Suprapubic skin (tissue), 4 donors: ENCODE data around the gene SLA2. TPM values are rescaled to one million over a fixed set of nuclear protein-coding genes. Genes with fewer than 3 reads are reported as not detected.

Experiments
- DNase-seq, 2 donors: peaks; one replicate each; pipeline ENCODE4 v3.0.0-alpha.2; 2019; ENCODE audit warnings: low spot score in 2 of 2
- H3K27ac ChIP-seq: fragments of 200-600 bp; sonication (generic); one replicate; pipeline ENCODE4 v1.5.1; 2019
- H3K27me3 ChIP-seq: fragments of 200-600 bp; sonication (generic); one replicate; pipeline ENCODE4 v1.5.1; 2019
- H3K36me3 ChIP-seq: fragments of 200-600 bp; sonication (generic); one replicate; pipeline ENCODE4 v1.5.1; 2019
- H3K4me1 ChIP-seq: fragments of 200-600 bp; sonication (generic); one replicate; pipeline ENCODE4 v1.5.1; 2019
- H3K4me3 ChIP-seq: fragments of 200-600 bp; sonication (generic); one replicate; pipeline ENCODE4 v1.5.1; 2019; ENCODE audit warnings: mild to moderate bottlenecking
- H3K9me3 ChIP-seq: fragments of 200-600 bp; sonication (generic); one replicate; pipeline ENCODE4 v1.5.1; 2019
- EP300 ChIP-seq: sonication (generic); formaldehyde crosslinking; IDR thresholded peaks from one replicate; pipeline ENCODE4 v1.6.1; 2017; ENCODE audit warnings: antibody characterized with exemption
- POLR2A ChIP-seq, 2 donors: fragments of 450-650 bp; IDR thresholded peaks; one replicate each; pipeline ENCODE4 v1.6.1; 2017; ENCODE audit warnings: antibody characterized with exemption in 2 of 2, mild to moderate bottlenecking in 2 of 2, moderate library complexity in 2 of 2
- POLR2AphosphoS5 ChIP-seq, 3 donors: sonication (generic); formaldehyde crosslinking; IDR thresholded peaks; one replicate each; pipeline ENCODE4 v1.6.1; 2017; ENCODE audit warnings: antibody characterized with exemption in 3 of 3
- WGBS: methylation state at CpG from one replicate; pipeline ENCODE4 v1.1.5; 2018; 5-methylcytosine and 5-hydroxymethylcytosine counted together
- total RNA-seq, 4 donors: library from RNA; depleted of rRNA; stranded (reverse); fragments of >200 nt; gene quantifications; one replicate each; pipeline ENCODE4 v1.1.0, GENCODE V29; 2016
- TF ChIP-seq, protein P1 (sequence below), 2 donors: fragments of 200-600 bp in 1 of 2; fragments of 450-650 bp in 1 of 2; sonication (generic) in 1 of 2; IDR thresholded peaks; one replicate each; pipeline ENCODE4 v1.5.1; 2016 to 2019; ENCODE audit warnings: antibody characterized with exemption in 2 of 2, mild to moderate bottlenecking in 1 of 2, moderate library complexity in 1 of 2

The SLA2 gene
- total RNA-seq, 4 donors from 2014 or later: 0.30 to 0.97 TPM; not detected in 2

DNA sequence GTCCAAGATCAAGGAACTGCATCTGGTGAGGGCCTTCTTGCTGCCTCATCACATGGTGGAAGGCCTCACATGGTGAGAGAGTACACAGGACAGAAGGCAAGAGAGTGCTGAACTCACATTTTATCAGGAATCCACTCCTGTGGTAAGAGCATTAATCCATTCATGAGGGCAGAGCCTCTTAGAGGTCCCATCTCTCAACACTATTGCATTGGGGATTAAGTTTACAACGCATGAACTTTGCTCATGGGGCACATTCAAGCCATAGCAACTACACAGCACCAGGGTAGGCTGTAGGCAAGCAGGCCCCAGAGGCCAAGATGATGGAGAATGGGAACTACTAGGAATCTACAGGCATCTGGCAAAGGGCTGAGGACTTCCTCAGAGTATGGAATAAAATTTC, 82.6 kb downstream of the SLA2 start:
- Histone ChIP-seq H3K36me3 (no peaks in the 10 kb centered on the region), H3K27ac (no peak overlapping the region), H3K27me3 (no peaks in the 10 kb centered on the region), H3K4me3 (no peak overlapping the region), H3K4me1 (no peaks in the 10 kb centered on the region), H3K9me3 (no peaks in the 10 kb centered on the region)
- DNase-seq: no peak
- TF ChIP-seq EP300 (no peak), POLR2AphosphoS5 (IDR thresholded peaks at IDR 0.05) (no peak), POLR2A (IDR thresholded peaks at IDR 0.05) (no peak)
- TF ChIP-seq, protein P1, sequence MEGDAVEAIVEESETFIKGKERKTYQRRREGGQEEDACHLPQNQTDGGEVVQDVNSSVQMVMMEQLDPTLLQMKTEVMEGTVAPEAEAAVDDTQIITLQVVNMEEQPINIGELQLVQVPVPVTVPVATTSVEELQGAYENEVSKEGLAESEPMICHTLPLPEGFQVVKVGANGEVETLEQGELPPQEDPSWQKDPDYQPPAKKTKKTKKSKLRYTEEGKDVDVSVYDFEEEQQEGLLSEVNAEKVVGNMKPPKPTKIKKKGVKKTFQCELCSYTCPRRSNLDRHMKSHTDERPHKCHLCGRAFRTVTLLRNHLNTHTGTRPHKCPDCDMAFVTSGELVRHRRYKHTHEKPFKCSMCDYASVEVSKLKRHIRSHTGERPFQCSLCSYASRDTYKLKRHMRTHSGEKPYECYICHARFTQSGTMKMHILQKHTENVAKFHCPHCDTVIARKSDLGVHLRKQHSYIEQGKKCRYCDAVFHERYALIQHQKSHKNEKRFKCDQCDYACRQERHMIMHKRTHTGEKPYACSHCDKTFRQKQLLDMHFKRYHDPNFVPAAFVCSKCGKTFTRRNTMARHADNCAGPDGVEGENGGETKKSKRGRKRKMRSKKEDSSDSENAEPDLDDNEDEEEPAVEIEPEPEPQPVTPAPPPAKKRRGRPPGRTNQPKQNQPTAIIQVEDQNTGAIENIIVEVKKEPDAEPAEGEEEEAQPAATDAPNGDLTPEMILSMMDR (IDR thresholded peaks at IDR 0.05): no peak
- 100% methylated on average over 1 of the region's 1 CpG for WGBS

DNA sequence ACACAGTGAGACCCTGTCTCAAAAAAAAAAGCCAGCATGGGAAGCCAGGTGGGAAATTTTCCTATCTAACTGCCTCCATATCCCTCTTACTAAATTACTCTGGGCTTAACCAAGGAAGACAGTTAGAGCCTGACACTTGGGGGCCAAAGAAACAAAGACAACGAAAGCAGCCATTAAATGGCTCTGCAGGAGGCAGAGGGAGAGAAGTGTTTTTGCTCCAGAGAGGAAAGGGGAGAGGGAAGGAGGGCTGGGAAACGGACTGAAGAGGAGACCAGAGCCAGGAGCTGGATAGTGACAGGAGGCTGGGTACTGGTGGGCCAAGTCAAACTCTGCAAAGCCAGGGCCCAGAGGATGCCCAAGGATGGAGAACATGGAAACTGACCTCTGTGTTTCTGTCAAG, 83.3 kb downstream of the SLA2 start:
- TF ChIP-seq, protein P1 (IDR thresholded peaks at IDR 0.05): no peak
- TF ChIP-seq POLR2A (IDR thresholded peaks at IDR 0.05) (no peak), EP300 (no peak), POLR2AphosphoS5 (IDR thresholded peaks at IDR 0.05) (no peak)
- DNase-seq: no peak
- no peaks in the 10 kb centered on the region for H3K27me3 ChIP-seq
- H3K36me3 ChIP-seq: no peaks in the 10 kb centered on the region
- no peaks in the 10 kb centered on the region for H3K4me1 ChIP-seq
- H3K9me3 ChIP-seq: no peaks in the 10 kb centered on the region
- no peak overlapping the region for H3K27ac ChIP-seq
- no peak overlapping the region for H3K4me3 ChIP-seq
- WGBS: 77% methylated on average over 2 of the region's 2 CpGs

Other genes starting within 250 kb of the SLA2 start
- 10 to 100 TPM; 29.4 to 34.0 (median 30.7) TPM for gene MYL9, start 104.7 kb downstream of the SLA2 start, total RNA-seq
- gene TGIF2, start 72.6 kb downstream of the SLA2 start, total RNA-seq: 10 to 100 TPM in 1 of 4 donors, 1 to 10 TPM in 3; 8.1 to 11.3 (median 9.1) TPM
- gene RAB5IF, start 40.4 kb downstream of the SLA2 start, total RNA-seq: 100 to 1,000 TPM in 2 of 4 donors, 10 to 100 TPM in 2; 42.2 to 127 (median 89.4) TPM
- 10 to 100 TPM; 19.2 to 24.2 (median 22.7) TPM for gene NDRG3, start 99.9 kb upstream of the SLA2 start, total RNA-seq
- 10 to 100 TPM in 1 of 4 donors, 1 to 10 TPM in 3; 6.7 to 13.5 (median 9.6) TPM for gene DSN1, start 127.6 kb upstream of the SLA2 start, total RNA-seq
- gene TLDC2, start 229.9 kb upstream of the SLA2 start, total RNA-seq: not detected